Mesenchymal stem cell (in vitro differentiated cells and primary cell): ENCODE data around the gene MBNL1.

Source experiments
- DNase-seq: peaks from one replicate; pipeline ENCODE4 v3.0.0-alpha.2; 2013
- H2AFZ ChIP-seq: one replicate; pipeline ENCODE4 v1.6.1; 2013; ENCODE audit warnings: low read depth, mild to moderate bottlenecking, control low read depth, inconsistent platforms, low read length, moderate library complexity
- H2AK5ac ChIP-seq: 2 replicates; pipeline ENCODE4 v1.6.1; 2013; ENCODE audit warnings: low read length, moderate library complexity, mild to moderate bottlenecking, inconsistent platforms; ENCODE audit not compliant: severe bottlenecking
- H2BK120ac ChIP-seq: one replicate; pipeline ENCODE4 v1.6.1; 2013; ENCODE audit warnings: low read depth, mild to moderate bottlenecking, inconsistent platforms, low read length, moderate library complexity
- H2BK12ac ChIP-seq, 2 experiments: one replicate each; pipeline ENCODE4 v1.6.1; 2013; ENCODE audit warnings: inconsistent platforms in 2 of 2, low read length in 2 of 2, mild to moderate bottlenecking in 2 of 2, moderate library complexity in 2 of 2, control low read depth in 1 of 2
- H2BK15ac ChIP-seq: one replicate; pipeline ENCODE4 v1.6.1; 2013; ENCODE audit warnings: mild to moderate bottlenecking, low read depth, inconsistent platforms; ENCODE audit not compliant: poor library complexity, severe bottlenecking
- H2BK5ac ChIP-seq: 2 replicates; pipeline ENCODE4 v1.6.1; 2013; ENCODE audit warnings: low read depth, mild to moderate bottlenecking, low read length, control low read depth, inconsistent platforms; ENCODE audit not compliant: poor library complexity, severe bottlenecking
- H3K14ac ChIP-seq, 2 experiments: one replicate each; pipeline ENCODE4 v1.6.1; 2013; ENCODE audit warnings: inconsistent platforms in 2 of 2, low read length in 2 of 2, control low read depth in 1 of 2, mild to moderate bottlenecking in 1 of 2, moderate library complexity in 1 of 2
- H3K18ac ChIP-seq, 2 experiments: one replicate each; pipeline ENCODE4 v1.6.1; 2013; ENCODE audit warnings: inconsistent platforms in 2 of 2, low read length in 2 of 2, control low read depth in 1 of 2, low read depth in 1 of 2, mild to moderate bottlenecking in 1 of 2
- H3K23ac ChIP-seq, 2 experiments: one replicate each; pipeline ENCODE4 v1.6.1; 2013; ENCODE audit warnings: inconsistent platforms in 2 of 2, low read length in 2 of 2, mild to moderate bottlenecking in 2 of 2, moderate library complexity in 2 of 2, control low read depth in 1 of 2
- H3K27ac ChIP-seq: 2 replicates; pipeline ENCODE4 v1.5.1; 2013; ENCODE audit warnings: mild to moderate bottlenecking, moderate library complexity, low read length, control low read depth, inconsistent platforms; ENCODE audit not compliant: poor library complexity, severe bottlenecking
- H3K27me3 ChIP-seq, 2 experiments: 2 replicates each; pipeline versions ENCODE4 v1.6.1 to v1.7.0; 2013; ENCODE audit warnings: low read length in 2 of 2, mild to moderate bottlenecking in 2 of 2, moderate library complexity in 2 of 2, control low read depth in 1 of 2, inconsistent platforms in 1 of 2; ENCODE audit not compliant: control insufficient read depth in 1 of 2, insufficient read depth in 1 of 2
- H3K36me3 ChIP-seq, 2 experiments: 2 replicates each; pipeline versions ENCODE4 v1.6.1 to v1.7.0; 2013; ENCODE audit warnings: low read length in 2 of 2, control low read depth in 1 of 2, inconsistent platforms in 1 of 2, low read depth in 1 of 2, mild to moderate bottlenecking in 1 of 2; ENCODE audit not compliant: insufficient read depth in 2 of 2, control insufficient read depth in 1 of 2
- H3K4ac ChIP-seq, 2 experiments: one replicate each; pipeline ENCODE4 v1.6.1; 2013; ENCODE audit warnings: inconsistent platforms in 2 of 2, low read length in 2 of 2, mild to moderate bottlenecking in 2 of 2, moderate library complexity in 2 of 2, control low read depth in 1 of 2, low read depth in 1 of 2
- H3K4me1 ChIP-seq: 2 replicates; pipeline ENCODE4 v1.6.1; 2013; ENCODE audit warnings: low read depth, low read length, control low read depth; ENCODE audit not compliant: control insufficient read depth, insufficient read depth
- H3K4me2 ChIP-seq: 2 replicates; pipeline ENCODE4 v1.6.1; 2013; ENCODE audit warnings: low read length, mild to moderate bottlenecking, inconsistent platforms; ENCODE audit not compliant: poor library complexity, severe bottlenecking
- H3K4me3 ChIP-seq, 2 experiments: 2 replicates each; pipeline versions ENCODE4 v1.5.1 to v1.7.0; 2013; ENCODE audit warnings: low read length in 2 of 2, mild to moderate bottlenecking in 2 of 2, control low read depth in 1 of 2, low read depth in 1 of 2; ENCODE audit not compliant: insufficient read depth in 1 of 2
- H3K79me1 ChIP-seq: replicated peaks from 2 replicates; pipeline ENCODE4 v1.6.1; 2013; ENCODE audit warnings: mild to moderate bottlenecking, control low read depth, low read length, inconsistent platforms; ENCODE audit not compliant: poor library complexity, severe bottlenecking
- H3K9ac ChIP-seq: 2 replicates; pipeline ENCODE4 v1.7.0; 2013; ENCODE audit warnings: mild to moderate bottlenecking, low read length, moderate library complexity
- H3K9me3 ChIP-seq: 2 replicates; pipeline ENCODE4 v1.7.0; 2013; ENCODE audit warnings: mild to moderate bottlenecking, low read length; ENCODE audit not compliant: control insufficient read depth
- H4K8ac ChIP-seq: one replicate; pipeline ENCODE4 v1.6.1; 2013; ENCODE audit warnings: inconsistent platforms, mild to moderate bottlenecking, low read length, moderate library complexity
- H4K91ac ChIP-seq: one replicate; pipeline ENCODE4 v1.6.1; 2013; ENCODE audit warnings: mild to moderate bottlenecking, low read length, inconsistent platforms
- WGBS: methylation state at CpG from one replicate; pipeline ENCODE4 v1.1.7; 2013; ENCODE audit warnings: mixed read lengths; 5-methylcytosine and 5-hydroxymethylcytosine counted together

The MBNL1 gene

DNA sequence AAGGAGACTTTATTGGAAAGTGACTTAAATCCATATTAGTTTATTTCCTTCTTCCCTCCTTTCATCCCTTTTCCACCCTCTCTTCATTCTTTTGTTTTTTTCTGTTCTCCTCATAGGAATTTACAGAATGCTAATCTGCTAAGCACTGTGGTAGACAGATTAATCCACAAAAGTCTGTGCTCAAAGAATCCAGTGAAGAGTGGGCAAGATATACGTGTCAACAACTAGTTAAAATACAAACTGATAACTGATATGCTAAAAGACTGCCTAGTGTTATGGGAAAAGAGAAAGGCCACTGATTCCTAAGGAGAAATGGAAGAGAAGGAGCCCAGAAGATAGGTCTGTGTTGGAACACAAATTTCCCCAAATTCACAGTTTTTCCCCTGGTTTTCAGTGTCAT is 202.2 kb downstream of the MBNL1 start:
- no peak overlapping the region for H2BK5ac ChIP-seq
- H3K4me1 ChIP-seq: no peaks in the 10 kb centered on the region
- no peak overlapping the region for H3K4me3 ChIP-seq
- WGBS: no CpG with 5 or more reads among the region's 1 CpG
- no peak for DNase-seq
- no peak overlapping the region for H2AK5ac ChIP-seq
- no peak overlapping the region for H3K23ac ChIP-seq
- no peaks in the 10 kb centered on the region for H3K79me1 ChIP-seq
- no peak overlapping the region for H4K8ac ChIP-seq
- no peak overlapping the region for H3K4ac ChIP-seq
- no peaks in the 10 kb centered on the region for H3K9me3 ChIP-seq
- no peak overlapping the region for H3K9ac ChIP-seq
- no peak overlapping the region for H3K27ac ChIP-seq
- no peak overlapping the region for H3K14ac ChIP-seq
- no peak overlapping the region for H3K18ac ChIP-seq
- no peaks in the 10 kb centered on the region for H3K27me3 ChIP-seq
- peaks cover 0 to 6% of the 10 kb centered on the region in 2 experiments for H3K36me3 ChIP-seq
- H2BK120ac ChIP-seq: no peak overlapping the region
- H2AFZ ChIP-seq: no peak overlapping the region
- no peak overlapping the region for H4K91ac ChIP-seq
- H2BK15ac ChIP-seq: no peak overlapping the region
- no peak overlapping the region for H2BK12ac ChIP-seq
- no peak overlapping the region for H3K4me2 ChIP-seq

DNA sequence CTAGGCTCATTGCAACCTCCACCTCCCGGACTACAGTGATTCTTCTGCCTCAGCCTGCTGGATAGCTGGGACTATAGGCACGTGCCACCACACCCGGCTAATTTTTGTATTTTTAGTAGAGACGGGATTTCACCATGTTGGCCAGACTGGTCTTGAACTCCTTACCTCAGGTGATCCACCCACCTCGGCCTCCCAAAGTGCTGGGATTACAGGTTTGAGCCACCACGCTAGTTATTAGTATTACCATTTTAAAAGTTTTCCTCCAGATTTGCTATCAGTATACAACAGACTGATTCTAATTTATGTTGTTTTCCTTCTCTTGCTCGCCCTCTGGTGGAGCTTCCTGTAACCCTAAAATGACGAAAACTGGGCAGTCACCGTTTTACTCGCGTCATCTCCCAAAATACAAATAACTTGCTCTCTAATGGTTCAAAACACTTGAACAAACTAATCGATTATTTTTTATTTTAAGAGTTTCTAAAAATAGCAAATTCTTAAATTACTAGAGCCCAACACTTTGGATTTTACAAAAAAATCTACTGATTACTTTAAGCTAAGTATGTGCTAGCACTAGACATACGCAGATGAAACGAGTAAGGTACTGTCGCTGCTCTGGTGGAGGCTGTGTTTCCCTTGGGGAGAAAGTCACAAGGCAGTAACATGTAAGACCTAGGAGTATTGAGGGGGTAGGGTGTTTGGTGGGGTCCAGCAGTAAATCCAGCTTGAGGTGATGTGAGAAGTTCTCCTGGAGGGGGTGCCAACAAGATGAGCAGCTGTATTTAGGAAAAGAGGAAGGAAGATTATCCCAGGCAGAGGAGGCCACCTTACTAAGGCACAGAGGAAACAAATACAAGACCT is 203.3 kb downstream of the MBNL1 start:
- H3K18ac ChIP-seq: no peak overlapping the region
- no peak overlapping the region for H3K23ac ChIP-seq
- no peaks in the 10 kb centered on the region for H3K27me3 ChIP-seq
- H2BK120ac ChIP-seq: no peak overlapping the region
- peak overlapping the region; percentile 4 for H4K8ac ChIP-seq
- H2AFZ ChIP-seq: no peak overlapping the region
- peaks cover 0 to 3% of the 10 kb centered on the region in 2 experiments for H3K36me3 ChIP-seq
- 69% methylated on average over 11 of the region's 15 CpGs for WGBS
- H2AK5ac ChIP-seq: no peak overlapping the region
- H3K9me3 ChIP-seq: no peaks in the 10 kb centered on the region
- H3K4me1 ChIP-seq: no peaks in the 10 kb centered on the region
- H3K9ac ChIP-seq: peak overlapping the region; percentile 87
- peak overlapping the region in 1 of 2 experiments; percentile 47 for H3K4me3 ChIP-seq
- no peaks in the 10 kb centered on the region for H3K79me1 ChIP-seq
- H3K14ac ChIP-seq: no peak overlapping the region
- no peak overlapping the region for H3K4ac ChIP-seq
- DNase-seq: peak; percentile 59
- no peak overlapping the region for H4K91ac ChIP-seq
- H2BK12ac ChIP-seq: peak overlapping the region in 1 of 2 experiments; percentile 18
- no peak overlapping the region for H2BK15ac ChIP-seq
- no peak overlapping the region for H3K27ac ChIP-seq
- no peak overlapping the region for H2BK5ac ChIP-seq
- no peak overlapping the region for H3K4me2 ChIP-seq

DNA sequence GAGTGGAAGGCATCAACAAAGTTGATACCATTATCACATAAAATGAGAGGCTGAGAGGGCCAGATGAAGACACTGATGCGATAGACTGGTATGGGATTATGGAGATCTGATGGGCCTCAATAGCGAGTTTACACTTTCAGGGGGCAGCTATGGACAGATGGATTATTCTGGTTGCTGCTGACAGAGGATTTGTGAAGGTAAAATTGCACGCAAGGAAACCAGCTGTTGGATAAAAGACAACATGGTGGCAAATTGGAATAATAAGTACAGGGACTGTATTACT is 203.9 kb downstream of the MBNL1 start:
- Histone ChIP-seq H2BK5ac (no peak overlapping the region), H2BK15ac (no peak overlapping the region), H3K18ac (no peak overlapping the region), H4K91ac (no peak overlapping the region), H3K14ac (no peak overlapping the region), H3K4me1 (no peaks in the 10 kb centered on the region), H3K9ac (peak overlapping the region; percentile 87), H3K79me1 (no peaks in the 10 kb centered on the region), H2AK5ac (peak overlapping the region; percentile 54), H2AFZ (no peak overlapping the region), H3K4me2 (no peak overlapping the region), H3K9me3 (no peaks in the 10 kb centered on the region), H3K4ac (no peak overlapping the region), H3K27me3 (no peaks in the 10 kb centered on the region), H2BK120ac (no peak overlapping the region), H3K4me3 (no peak overlapping the region), H3K27ac (no peak overlapping the region), H2BK12ac (peak overlapping the region in 1 of 2 experiments; percentile 18), H3K23ac (no peak overlapping the region), H3K36me3 (peaks cover 0 to 3% of the 10 kb centered on the region in 2 experiments), H4K8ac (peak overlapping the region; percentile 4)
- DNase-seq: no peak
- 91% methylated on average over 3 of the region's 3 CpGs for WGBS

DNA sequence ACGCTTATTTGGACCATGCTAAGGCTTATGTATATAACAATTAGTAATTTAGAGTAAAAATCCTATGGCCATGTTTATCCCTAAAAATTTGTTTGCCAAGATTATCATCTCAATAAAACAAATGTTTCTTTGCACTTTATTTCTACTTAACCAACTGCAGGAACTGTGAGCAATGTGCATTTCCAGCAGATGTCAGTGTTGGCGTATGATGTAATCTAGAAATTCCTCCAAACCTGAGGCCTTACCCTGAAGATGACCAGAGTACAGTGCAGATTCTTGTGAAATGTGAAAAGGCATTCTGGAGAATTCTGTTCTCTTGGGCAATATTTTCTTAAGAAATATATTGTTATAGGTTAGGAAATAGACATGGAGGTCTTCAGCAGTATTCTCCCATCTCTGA is 205.9 kb downstream of the MBNL1 start:
- H2BK120ac ChIP-seq: no peak overlapping the region
- no peak overlapping the region for H4K8ac ChIP-seq
- H2AFZ ChIP-seq: no peak overlapping the region
- H3K9ac ChIP-seq: no peak overlapping the region
- no peak overlapping the region for H3K4ac ChIP-seq
- 94% methylated on average over 1 of the region's 2 CpGs for WGBS
- H3K27me3 ChIP-seq: no peaks in the 10 kb centered on the region
- H3K18ac ChIP-seq: no peak overlapping the region
- peaks cover 0 to 2% of the 10 kb centered on the region in 2 experiments for H3K36me3 ChIP-seq
- H4K91ac ChIP-seq: no peak overlapping the region
- no peak overlapping the region for H2BK5ac ChIP-seq
- H3K27ac ChIP-seq: no peak overlapping the region
- no peaks in the 10 kb centered on the region for H3K9me3 ChIP-seq
- no peak overlapping the region for H3K23ac ChIP-seq
- peak; percentile 83 for DNase-seq
- no peak overlapping the region for H2AK5ac ChIP-seq
- H3K4me2 ChIP-seq: no peak overlapping the region
- no peak overlapping the region for H2BK15ac ChIP-seq
- no peak overlapping the region for H2BK12ac ChIP-seq
- no peak overlapping the region for H3K4me3 ChIP-seq
- H3K4me1 ChIP-seq: no peaks in the 10 kb centered on the region
- H3K14ac ChIP-seq: no peak overlapping the region
- H3K79me1 ChIP-seq: no peaks in the 10 kb centered on the region
